GM21576 (cell line): ENCODE measurements around the gene PSMG4.
"Not testable (repeated sequence)": the region's sequence is repeated elsewhere in the genome, so short reads cannot be mapped to it uniquely, and the experiment has no call there.

Experiments
- ATAC-seq: cut with Tn5 transposase; IDR thresholded peaks from one replicate; pipeline ENCODE4 v1.9.1; 2021; ENCODE audit warnings: mild to moderate bottlenecking, moderate library complexity; ENCODE audit not compliant: unreplicated experiment

Gene PSMG4

GRCh38 chr6:3230256-3230882 lies 28.4 kb upstream of the PSMG4 start:
- no peak for ATAC-seq

DNA sequence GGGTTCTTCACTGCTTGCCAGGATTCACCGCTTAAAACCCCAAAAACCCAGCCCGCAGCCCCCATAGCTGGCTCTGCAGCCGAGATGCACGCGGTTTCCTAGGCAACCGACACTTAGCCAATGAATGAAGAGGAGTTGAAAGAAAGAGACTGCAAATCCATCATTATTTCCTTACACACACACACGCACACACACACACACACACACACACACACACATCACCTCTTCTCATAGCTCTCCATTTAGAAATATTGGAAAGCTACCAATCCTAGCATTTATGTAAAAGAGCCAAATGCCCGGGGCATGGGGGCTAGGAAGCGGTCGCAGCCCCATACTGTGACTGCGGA lies 27.9 kb upstream of the PSMG4 start:
- ATAC-seq: no peak

GRCh38 chr6:3231247-3232016 lies 27.3 kb upstream of the PSMG4 start:
- no peak for ATAC-seq

DNA sequence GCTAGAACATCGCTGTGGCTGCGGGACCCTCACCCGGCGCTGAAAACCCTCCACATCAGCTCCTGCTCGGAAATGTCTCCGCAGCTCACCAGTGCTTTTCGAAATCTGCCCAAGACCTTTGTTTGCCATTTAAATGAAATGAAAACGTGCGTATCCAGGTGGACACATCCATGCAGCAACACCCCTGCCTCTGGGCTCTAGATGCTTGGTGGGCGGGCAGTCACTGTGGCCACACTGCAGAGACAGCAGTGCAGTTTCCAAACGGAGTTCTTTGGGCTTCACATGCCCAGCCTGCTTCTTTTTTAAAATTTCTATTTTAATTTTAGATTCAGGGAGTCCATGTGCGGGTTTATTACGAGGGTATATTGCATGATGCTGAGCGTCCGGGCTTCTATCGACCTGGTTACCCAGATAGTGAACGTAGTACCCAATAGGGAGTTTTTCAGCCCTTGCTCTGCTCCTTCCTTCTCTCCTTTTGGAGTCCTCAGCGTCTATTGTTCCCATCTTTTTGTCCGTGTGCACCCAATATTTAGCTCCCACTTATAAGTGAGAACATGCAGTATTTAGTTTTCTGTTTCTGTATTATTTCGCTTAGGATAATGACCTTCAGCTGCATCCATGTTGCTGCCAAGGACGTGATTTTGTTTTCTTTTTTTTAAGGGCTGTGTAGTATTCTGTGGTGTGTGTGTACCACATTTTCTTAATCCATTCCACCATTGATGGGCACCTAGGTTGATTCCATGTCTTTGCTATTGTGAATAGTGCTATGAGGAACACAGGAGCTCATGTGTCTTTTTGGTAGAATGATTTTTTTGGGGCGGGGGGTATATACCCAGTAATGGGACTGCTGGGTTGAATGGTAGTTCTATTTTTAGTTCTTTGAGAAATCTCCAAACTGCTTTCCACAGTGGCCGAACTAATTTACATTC lies 26.5 kb upstream of the PSMG4 start:
- no peak for ATAC-seq

DNA sequence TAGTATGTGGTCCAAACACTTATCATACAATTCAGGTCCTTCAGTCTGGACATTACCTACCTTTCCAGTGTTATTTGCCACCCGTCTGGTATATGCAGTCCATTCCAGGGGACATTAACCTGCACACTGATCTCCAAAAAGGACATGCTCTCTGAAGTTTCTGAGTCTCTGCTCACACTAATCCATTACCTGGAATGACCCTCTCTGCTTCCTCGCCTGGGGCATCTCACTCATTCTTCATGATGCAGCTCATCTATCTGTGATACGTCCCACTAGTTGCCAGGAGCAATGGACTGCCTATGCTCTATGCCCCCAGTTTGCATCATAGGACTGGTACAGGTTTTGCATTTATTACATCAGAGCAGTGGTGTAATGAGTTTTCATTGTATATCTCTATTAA lies 25.4 kb upstream of the PSMG4 start:
- no peak for ATAC-seq

- ATAC-seq: no peak
Observed at GRCh38 chr6:3233904-3234303, 24.8 kb upstream of the PSMG4 start.

DNA sequence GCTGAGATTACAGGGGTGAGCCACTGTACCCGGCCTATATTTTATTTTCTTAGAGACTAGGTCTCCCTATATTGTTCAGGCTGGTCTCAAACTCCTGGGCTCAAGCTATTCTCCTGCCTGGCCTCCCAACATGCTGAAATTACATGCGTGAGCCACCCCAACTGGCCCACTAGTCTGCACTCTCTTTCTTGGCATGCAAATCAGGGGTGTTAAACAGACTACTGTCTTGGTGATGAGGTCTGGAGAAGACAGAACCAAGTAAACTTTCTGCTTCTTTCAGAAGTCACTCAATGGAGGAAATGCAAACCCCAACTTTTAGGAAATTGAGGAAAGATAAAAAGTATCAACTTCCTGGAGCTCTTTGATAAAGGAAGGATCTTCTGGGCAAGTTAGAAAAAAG lies 23.3 kb upstream of the PSMG4 start:
- no peak for ATAC-seq

DNA sequence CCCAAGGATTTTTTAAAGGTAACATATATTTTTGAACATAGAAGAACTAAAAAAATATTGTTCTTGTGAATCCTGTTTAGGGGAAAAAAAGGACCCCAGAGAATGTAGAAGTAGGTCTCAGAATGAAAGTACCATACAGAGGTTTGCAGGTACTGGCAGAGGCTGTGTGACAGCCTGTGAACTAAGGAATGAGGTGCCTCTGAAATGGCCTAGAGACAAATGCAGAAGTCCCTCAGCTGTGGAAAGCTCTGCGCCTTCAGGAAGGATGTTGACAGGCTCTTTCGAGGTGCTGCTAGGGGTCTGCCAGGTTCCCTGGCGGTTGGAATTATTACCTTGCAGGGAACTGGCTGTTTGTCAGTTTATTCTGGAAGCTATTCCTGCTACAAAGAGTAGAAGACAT lies 22.7 kb upstream of the PSMG4 start:
- no peak for ATAC-seq

- ATAC-seq: no peak
Observed at GRCh38 chr6:3237761-3238662, 20.7 kb upstream of the PSMG4 start.

GRCh38 chr6:3239110-3239830 lies 19.5 kb upstream of the PSMG4 start:
- no peak for ATAC-seq

DNA sequence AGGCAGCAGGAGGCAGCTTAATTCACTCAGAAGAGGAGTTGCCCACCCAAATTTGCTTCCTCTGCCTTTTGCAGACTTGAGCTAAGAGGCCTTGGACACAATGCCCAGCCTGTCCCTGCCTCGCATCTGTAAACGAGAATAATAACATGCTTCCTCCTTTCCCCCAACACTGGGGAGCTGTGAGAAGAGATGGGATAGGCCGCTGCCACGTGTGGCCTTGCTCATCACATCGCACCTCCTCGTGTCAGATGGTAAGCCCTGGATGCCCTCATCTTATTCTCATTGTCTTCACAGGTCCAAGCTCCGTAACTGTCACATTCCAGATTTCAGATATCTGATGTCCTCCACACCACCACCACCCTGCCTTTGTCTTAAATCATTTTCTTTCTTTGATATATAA lies 18.2 kb upstream of the PSMG4 start:
- no peak for ATAC-seq

DNA sequence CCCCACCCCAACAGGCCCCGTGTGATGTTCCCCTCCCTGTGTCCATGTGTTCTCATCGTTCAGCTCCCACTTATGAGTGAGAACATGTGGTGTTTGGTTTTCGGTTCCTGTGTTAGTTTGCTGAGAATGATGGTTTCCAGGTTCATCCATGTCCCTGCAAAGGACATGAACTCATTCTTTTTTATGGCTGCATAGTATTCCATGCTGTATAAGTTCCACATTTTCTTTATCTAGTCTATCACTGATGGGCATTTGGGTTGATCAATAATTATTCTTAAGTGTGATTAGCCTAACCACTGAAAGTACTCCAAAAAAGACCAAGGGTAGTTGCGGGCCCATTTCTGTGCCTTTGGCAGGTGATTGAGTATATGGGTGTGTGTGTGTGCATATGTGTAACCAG lies 17.0 kb upstream of the PSMG4 start:
- ATAC-seq: not testable (repeated sequence)

DNA sequence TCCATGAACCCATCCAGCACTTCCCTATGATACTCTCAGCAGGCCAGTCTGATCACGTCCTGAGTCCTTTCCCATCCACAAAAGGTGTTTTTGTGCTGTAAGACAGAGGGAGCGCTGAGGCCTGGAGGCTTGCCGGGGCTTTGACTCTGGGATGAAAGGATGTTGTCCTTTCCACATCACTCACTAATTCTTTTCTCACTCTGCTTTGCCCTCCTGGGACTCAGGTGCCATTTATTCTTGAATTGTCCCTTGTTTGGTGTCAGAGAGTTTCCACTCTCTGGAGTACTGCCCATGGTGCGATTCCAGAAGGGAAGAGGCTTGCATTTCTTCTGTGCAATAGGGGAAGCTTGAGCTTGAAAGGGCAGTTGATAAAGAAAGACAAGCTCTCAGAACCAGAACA lies 16.0 kb upstream of the PSMG4 start:
- no peak for ATAC-seq

GRCh38 chr6:3244003-3244831 lies 14.5 kb upstream of the PSMG4 start:
- ATAC-seq: no peak

DNA sequence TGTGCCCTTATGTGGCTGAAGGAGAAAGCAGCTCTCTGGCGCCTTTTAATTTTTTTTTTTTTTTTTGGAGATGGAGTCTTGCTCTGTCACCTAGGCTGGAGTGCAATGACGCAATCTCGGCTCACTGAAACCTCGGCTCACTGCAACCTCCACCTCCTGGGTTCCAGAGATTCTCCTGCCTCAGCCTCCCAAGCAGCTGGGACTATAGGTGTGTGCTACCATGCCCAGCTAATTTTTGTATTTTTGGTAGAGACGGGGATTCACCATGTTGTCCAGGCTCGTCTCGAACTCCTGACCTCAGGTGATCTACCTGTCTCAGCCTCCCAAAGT lies 13.9 kb upstream of the PSMG4 start:
- not testable (repeated sequence) for ATAC-seq

DNA sequence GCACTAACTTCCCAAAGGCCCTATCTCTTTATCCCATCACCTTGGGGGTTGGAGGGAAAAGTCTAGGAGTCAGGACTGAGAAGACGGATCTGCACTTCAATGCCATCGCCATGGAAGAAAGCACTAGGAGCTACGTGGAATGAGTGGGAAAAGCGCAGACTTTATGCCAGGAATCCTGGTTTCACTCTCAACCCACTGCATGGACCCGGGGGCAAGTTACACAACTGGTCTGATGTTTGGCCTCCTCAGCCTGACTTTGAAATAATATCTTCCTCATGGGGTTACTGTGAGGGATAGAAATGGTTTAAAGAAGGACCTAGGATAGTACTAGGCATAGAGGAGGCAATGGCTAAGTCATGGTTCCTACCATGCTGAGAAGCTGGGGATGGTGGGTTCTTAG lies 13.5 kb upstream of the PSMG4 start:
- ATAC-seq: no peak

DNA sequence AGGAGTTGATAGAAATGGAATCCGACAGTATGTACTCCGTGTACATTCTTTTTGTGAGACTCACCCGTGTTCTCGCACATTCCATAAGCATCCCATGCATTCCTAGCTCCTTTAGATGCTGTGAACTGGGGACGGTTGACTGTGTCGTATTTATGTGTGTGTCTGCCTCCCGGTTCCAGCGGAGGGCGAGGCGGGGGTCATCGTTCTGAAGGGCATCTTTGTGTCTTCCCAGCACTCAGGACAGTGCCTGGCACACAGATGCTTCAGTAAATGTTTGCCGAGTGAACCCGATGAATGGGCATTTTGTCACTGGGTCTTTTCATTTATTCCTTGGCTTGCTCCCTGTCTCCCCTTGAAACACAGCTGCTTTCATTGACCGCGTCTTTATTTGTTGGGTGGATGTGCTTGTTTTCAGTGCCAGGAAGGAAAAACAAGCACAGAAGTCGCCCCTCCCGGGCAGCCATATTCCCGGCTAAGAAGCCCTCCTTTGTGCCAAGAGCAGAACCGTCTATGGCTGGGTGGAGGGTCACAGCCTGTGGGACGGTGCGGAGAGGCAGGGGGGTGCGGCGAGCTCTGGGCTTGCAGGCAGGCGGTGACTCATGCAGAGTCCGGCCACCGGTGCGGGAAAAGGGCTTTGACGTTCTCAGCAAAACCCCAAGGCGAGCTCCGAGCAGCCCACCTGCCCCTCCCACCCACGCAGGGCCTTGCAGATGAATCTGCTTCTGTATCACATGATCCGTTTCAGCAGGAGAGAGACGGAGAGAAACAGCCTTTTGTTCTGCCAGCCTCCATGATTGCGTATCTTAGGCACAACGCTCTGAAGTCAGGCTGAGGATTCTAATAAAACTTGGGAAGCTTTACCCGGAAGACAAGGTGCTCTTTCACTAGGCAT lies 11.2 kb upstream of the PSMG4 start:
- ATAC-seq: no peak

DNA sequence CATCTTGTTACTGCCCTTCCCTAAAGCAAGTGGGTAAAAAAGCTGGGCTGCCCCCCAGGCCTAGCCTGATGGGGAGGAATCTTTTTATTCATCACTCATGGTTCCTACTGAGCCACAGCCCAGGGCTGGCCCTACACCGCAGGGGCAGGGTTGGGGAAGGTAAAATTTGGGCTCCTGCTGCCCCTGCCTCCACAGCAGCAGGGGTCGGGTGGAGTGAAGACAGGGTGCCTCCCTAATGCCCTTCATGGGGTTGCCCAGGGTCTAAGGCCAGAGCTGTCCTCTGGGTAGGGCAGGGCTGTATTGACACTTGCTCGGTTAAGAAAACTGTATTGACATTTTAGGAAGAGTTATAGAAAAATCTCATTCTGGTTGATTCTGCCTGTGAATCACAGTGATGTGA lies 8.9 kb upstream of the PSMG4 start:
- no peak for ATAC-seq
